NT2/D1 (cell line): ENCODE results near the gene INO80.

Experiments used
- DNase-seq: peaks from one replicate; pipeline ENCODE4 v3.0.0-alpha.2; 2011; ENCODE audit warnings: low read depth, low spot score
- H3K27me3 ChIP-seq: 2 replicates; pipeline ENCODE4 v1.6.0; 2011; ENCODE audit warnings: mild to moderate bottlenecking; ENCODE audit not compliant: insufficient read length, insufficient read depth
- H3K36me3 ChIP-seq: 2 replicates; pipeline ENCODE4 v1.6.1; 2011; ENCODE audit warnings: mild to moderate bottlenecking, low read length, mixed read lengths; ENCODE audit not compliant: insufficient read depth, insufficient read length
- H3K4me1 ChIP-seq: 2 replicates; pipeline ENCODE4 v1.5.1; 2011; ENCODE audit not compliant: insufficient read depth, insufficient read length
- H3K4me3 ChIP-seq: 2 replicates; pipeline ENCODE4 v1.5.1; 2011; ENCODE audit warnings: low read depth; ENCODE audit not compliant: insufficient read length
- H3K9ac ChIP-seq: 2 replicates; pipeline ENCODE4 v1.6.0; 2011; ENCODE audit warnings: low read depth; ENCODE audit not compliant: insufficient read length
- H3K9me3 ChIP-seq: 2 replicates; pipeline ENCODE4 v1.5.1; 2011; ENCODE audit warnings: mild to moderate bottlenecking, low read length; ENCODE audit not compliant: insufficient read depth
- SUZ12 ChIP-seq: IDR thresholded peaks from 2 replicates; pipeline ENCODE4 v1.6.1; 2011; ENCODE audit not compliant: insufficient read length, insufficient read depth; ENCODE audit errors: extremely low read depth
- YY1 ChIP-seq: IDR thresholded peaks from 2 replicates; pipeline ENCODE4 v1.6.1; 2011; ENCODE audit not compliant: insufficient read length, insufficient read depth
- ZNF274 ChIP-seq: IDR thresholded peaks from 2 replicates; pipeline ENCODE4 v1.6.1; 2011; ENCODE audit warnings: mild to moderate bottlenecking, low read depth, low read length

Gene INO80

DNA sequence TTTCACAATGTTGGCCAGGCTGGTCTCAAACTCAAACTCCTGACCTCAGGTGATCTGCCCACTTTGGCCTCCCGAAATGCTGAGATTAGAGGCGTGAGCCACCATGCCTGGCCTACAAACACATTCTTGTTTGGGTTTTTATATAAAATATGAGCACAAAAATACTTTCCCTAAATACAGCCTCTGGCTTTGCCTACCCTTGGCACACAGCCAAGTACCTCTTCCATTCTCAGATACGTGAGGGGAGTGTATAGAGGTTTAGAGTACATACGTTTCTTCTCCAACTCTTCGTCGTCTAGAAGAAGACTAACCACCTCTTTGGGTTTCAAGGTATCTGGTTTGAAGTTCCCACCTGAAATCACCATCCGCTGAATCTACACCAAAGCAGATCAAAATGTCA, 129.3 kb downstream of the INO80 start:
- DNase-seq: no peak
- TF ChIP-seq YY1: no peak
- TF ChIP-seq SUZ12: no peak
- TF ChIP-seq ZNF274: no peak
- H3K9ac ChIP-seq: no peak overlapping the region
- H3K9me3 ChIP-seq: no peaks in the 10 kb centered on the region
- H3K36me3 ChIP-seq: peaks cover 77% of the 10 kb centered on the region
- no peak overlapping the region for H3K4me3 ChIP-seq
- no peaks in the 10 kb centered on the region for H3K4me1 ChIP-seq
- H3K27me3 ChIP-seq: no peaks in the 10 kb centered on the region

DNA sequence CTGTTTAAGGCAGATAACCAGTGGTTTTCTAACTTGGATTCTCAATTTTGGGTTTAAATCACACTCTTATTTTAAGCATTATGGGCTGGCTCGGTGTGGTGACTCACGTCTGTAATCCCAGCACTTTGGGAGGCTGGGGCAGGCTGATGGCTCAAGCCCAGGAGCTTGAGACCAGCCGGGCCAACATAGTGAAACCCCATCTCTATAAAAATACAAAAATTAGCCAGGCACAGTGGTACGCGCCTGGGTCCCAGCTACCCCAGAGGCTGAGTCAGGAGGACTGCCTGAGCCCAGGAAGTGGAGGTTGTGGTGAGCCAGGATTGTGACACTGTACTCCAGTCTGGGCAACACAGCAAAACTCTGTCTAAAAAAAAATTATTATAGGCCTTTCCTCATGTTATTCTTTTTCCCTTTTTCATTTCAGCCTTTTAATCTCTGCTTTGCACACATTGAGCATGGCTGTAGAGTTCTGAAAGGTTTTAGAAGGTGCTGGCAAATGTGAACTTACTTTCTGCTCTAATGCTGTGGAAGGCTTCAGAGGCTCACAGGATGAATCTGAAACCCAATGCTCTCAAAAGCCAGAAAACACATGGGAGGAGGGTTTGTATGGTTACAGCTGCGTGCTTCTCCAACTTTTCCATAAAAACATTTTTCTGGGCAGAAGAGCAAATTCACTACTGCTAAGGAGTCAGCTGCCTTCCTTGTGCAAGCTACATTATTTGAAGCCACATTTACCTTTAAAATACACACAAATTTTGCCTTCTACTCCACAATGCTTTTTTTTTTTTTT, 130.3 kb downstream of the INO80 start:
- H3K36me3 ChIP-seq: peaks cover 83% of the 10 kb centered on the region
- no peaks in the 10 kb centered on the region for H3K27me3 ChIP-seq
- no peak overlapping the region for H3K4me3 ChIP-seq
- no peaks in the 10 kb centered on the region for H3K4me1 ChIP-seq
- no peak overlapping the region for H3K9ac ChIP-seq
- no peak for DNase-seq
- H3K9me3 ChIP-seq: no peaks in the 10 kb centered on the region
- TF ChIP-seq YY1 (no peak), SUZ12 (no peak), ZNF274 (no peak)

DNA sequence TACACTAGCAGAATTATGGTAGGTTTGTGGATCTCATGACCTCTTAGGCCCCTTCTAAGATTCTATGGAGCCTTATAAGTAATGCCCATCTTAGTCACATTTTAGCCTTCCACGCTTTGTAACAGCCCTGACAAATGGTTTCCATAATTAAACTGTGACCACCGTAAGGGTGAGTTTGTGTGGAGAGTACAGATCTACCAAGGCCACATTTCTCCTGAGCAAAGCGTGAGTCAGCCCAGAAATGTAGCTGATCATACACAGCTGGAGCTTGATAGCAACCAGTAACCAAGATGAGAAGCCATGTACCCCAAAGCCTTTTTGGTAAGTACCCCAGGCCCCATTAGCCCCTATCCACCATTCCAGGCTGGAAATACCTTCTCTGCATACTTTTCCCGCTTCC, 131.1 kb downstream of the INO80 start:
- peaks cover 85% of the 10 kb centered on the region for H3K36me3 ChIP-seq
- TF ChIP-seq YY1 (no peak), SUZ12 (no peak), ZNF274 (no peak)
- no peak for DNase-seq
- no peaks in the 10 kb centered on the region for H3K4me1 ChIP-seq
- H3K9ac ChIP-seq: no peak overlapping the region
- H3K4me3 ChIP-seq: no peak overlapping the region
- H3K9me3 ChIP-seq: no peaks in the 10 kb centered on the region
- H3K27me3 ChIP-seq: no peaks in the 10 kb centered on the region

DNA sequence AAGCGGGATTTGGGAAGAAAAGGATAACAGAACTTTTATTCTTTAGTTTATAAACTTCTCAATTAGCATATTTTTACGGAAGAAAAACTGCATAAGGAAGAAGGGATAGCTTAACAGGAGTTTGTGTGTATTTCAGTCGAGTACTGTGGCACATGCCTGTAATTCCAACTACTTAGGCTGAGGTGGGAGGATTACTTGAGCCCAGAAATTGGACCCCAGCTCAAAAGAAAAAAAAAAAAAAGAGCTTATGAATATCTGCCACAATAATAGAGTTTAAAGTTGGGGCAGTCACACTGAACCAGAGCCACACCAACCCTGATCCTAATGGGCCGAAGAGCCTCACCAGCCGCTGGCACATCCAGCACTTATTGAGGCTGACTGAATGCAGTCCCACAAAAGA, 131.7 kb downstream of the INO80 start:
- no peak overlapping the region for H3K9ac ChIP-seq
- no peaks in the 10 kb centered on the region for H3K9me3 ChIP-seq
- H3K36me3 ChIP-seq: peaks cover 88% of the 10 kb centered on the region
- no peaks in the 10 kb centered on the region for H3K4me1 ChIP-seq
- DNase-seq: no peak
- TF ChIP-seq SUZ12 (no peak), ZNF274 (no peak)
- no peaks in the 10 kb centered on the region for H3K27me3 ChIP-seq
- no peak overlapping the region for H3K4me3 ChIP-seq

DNA sequence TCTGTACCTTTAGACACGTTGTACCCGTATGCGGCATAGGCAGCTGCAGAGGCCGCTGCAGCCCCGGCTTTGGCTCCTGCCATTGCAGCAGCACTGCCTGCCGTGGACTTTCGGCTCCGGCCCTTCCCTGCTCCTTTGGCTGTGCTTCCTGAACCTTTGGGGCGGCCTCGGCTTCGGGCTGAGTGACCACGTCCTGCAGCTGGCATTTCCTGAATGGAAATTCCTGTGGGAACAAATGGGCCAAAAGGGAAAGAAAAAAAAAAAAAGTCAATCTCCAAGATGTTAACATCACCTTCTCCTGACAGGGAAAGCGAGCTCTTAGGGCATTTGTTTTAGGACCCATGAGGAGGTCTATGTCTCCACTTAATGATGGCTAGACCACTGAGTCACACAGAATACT, 133.2 kb downstream of the INO80 start:
- H3K9ac ChIP-seq: no peak overlapping the region
- DNase-seq: no peak
- no peaks in the 10 kb centered on the region for H3K4me1 ChIP-seq
- peaks cover 94% of the 10 kb centered on the region for H3K36me3 ChIP-seq
- H3K4me3 ChIP-seq: no peak overlapping the region
- TF ChIP-seq YY1 (no peak), ZNF274 (no peak)
- H3K9me3 ChIP-seq: no peaks in the 10 kb centered on the region
- H3K27me3 ChIP-seq: no peaks in the 10 kb centered on the region

DNA sequence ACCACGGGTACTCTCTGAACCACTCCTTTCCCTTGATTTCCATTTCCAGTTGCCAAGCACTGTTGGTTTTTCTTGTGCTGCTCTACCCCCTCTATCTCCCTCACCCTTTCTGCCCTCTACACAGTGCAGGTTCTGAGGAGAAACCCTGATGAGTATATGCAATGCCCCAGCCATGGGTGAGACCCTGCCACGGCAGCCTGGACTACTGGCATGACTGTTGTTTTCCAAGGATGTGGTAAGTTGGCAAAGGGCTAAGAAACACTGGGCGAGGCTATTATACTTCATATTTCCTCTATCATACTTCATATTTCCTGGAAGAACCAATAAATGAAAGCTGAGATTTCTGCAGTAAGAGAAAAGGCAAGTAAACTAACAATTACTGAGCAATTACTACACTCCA, 134.9 kb downstream of the INO80 start:
- Histone ChIP-seq H3K9me3 (no peaks in the 10 kb centered on the region), H3K4me3 (no peak overlapping the region), H3K36me3 (peaks cover 93% of the 10 kb centered on the region), H3K4me1 (no peaks in the 10 kb centered on the region), H3K27me3 (no peaks in the 10 kb centered on the region), H3K9ac (no peak overlapping the region)
- no peak for DNase-seq
- TF ChIP-seq ZNF274 (no peak), SUZ12 (no peak), YY1 (no peak)

DNA sequence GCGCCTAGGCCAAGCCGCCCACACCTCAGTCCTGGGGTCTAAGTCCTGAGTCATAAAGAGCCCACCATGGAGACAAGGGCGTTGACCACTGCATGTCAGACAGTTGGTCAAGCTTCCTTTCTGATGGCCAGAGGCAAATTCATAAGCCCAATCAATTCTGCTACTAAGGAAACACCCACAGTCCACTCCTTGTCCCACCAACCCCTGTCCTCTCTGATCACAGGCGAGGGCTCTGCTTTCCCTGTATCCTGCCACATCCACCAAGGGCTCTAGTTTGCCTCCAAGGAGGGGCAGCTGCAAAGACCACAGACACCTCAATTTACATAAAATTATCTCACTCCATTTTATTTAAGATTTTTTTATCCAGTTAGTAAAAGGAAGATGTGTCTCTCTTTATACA, 137.5 kb downstream of the INO80 start:
- Histone ChIP-seq H3K4me1 (no peaks in the 10 kb centered on the region), H3K27me3 (no peaks in the 10 kb centered on the region), H3K36me3 (peaks cover 72% of the 10 kb centered on the region), H3K9me3 (no peaks in the 10 kb centered on the region), H3K9ac (no peak overlapping the region), H3K4me3 (no peak overlapping the region)
- TF ChIP-seq SUZ12: no peak
- TF ChIP-seq ZNF274: no peak
- no peak for TF ChIP-seq YY1
- DNase-seq: no peak

DNA sequence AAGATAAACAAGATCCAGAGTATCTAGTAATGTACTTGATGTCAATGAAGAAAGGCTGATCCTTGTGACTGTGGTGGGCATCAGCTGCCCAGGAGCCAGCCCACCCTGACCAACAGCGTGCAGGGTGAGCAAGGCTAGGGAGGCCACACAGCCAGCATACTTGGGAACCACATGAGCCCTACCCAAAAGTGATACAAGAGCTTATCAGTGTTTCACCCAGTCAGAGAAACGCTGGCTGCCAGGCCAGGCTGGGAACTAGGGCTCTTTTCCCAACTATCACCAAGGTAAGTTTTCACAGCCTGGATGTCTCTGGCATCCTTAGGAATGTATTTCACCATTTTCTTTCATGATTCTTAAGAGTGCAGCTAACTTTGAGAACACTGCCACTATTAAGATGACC, 137.9 kb downstream of the INO80 start:
- Histone ChIP-seq H3K9ac (no peak overlapping the region), H3K4me3 (no peak overlapping the region), H3K36me3 (peaks cover 68% of the 10 kb centered on the region), H3K27me3 (no peaks in the 10 kb centered on the region), H3K9me3 (no peaks in the 10 kb centered on the region), H3K4me1 (no peaks in the 10 kb centered on the region)
- DNase-seq: no peak
- no peak for TF ChIP-seq YY1
